Skin epidermis (tissue), 12 donors: ENCODE results near the gene CCSER1.
"Not testable (repeated sequence)": the region's sequence is repeated elsewhere in the genome, so short reads cannot be mapped to it uniquely, and the experiment has no call there.

Experiments
- H3K27ac ChIP-seq, 21 experiments: fragments of 200-600 bp; sonication (generic) in 11 of 21; one replicate each; pipeline ENCODE4 v1.5.0; 2020; ENCODE audit warnings: mild to moderate bottlenecking in 3 of 21, inconsistent platforms in 2 of 21, moderate library complexity in 2 of 21
- H3K4me3 ChIP-seq, 7 experiments: fragments of 200-600 bp; sonication (generic) in 2 of 7; one replicate each; pipeline ENCODE4 v1.5.0; 2020; ENCODE audit warnings: inconsistent platforms in 2 of 7, mild to moderate bottlenecking in 2 of 7, moderate library complexity in 1 of 7

Gene CCSER1

GRCh38 chr4:91167864-91168653 lies 1040.9 kb downstream of the CCSER1 start:
- H3K4me3 ChIP-seq, H3K27ac ChIP-seq: not testable (repeated sequence)

- no peak overlapping the region for H3K4me3 ChIP-seq
- no peak overlapping the region for H3K27ac ChIP-seq
Measured at GRCh38 chr4:91170768-91171167, 1043.6 kb downstream of the CCSER1 start.

GRCh38 chr4:91171217-91171616 lies 1044.0 kb downstream of the CCSER1 start:
- H3K4me3 ChIP-seq: no peak overlapping the region
- no peak overlapping the region for H3K27ac ChIP-seq

GRCh38 chr4:91185061-91185460 lies 1057.9 kb downstream of the CCSER1 start:
- not testable (repeated sequence) for H3K27ac ChIP-seq

GRCh38 chr4:91198951-91199350 lies 1071.8 kb downstream of the CCSER1 start:
- Histone ChIP-seq H3K27ac (no peak overlapping the region), H3K4me3 (no peak overlapping the region)

More at GRCh38 chr4:91185061-91185460, 1057.9 kb downstream of the CCSER1 start:
- not testable (repeated sequence) for H3K4me3 ChIP-seq

GRCh38 chr4:91207535-91207934 lies 1080.3 kb downstream of the CCSER1 start:
- H3K4me3 ChIP-seq: no peak overlapping the region
- H3K27ac ChIP-seq: no peak overlapping the region

- H3K4me3 ChIP-seq: no peak overlapping the region
- H3K27ac ChIP-seq: no peak overlapping the region
Measured at GRCh38 chr4:91212211-91212610, 1085.0 kb downstream of the CCSER1 start.

GRCh38 chr4:91217831-91218403 lies 1090.7 kb downstream of the CCSER1 start:
- H3K27ac ChIP-seq, H3K4me3 ChIP-seq: not testable (repeated sequence)

- Histone ChIP-seq H3K4me3 (no peak overlapping the region), H3K27ac (no peak overlapping the region)
Measured at GRCh38 chr4:91220315-91220714, 1093.1 kb downstream of the CCSER1 start.

- Histone ChIP-seq H3K4me3 (no peak overlapping the region), H3K27ac (no peak overlapping the region)
Measured at GRCh38 chr4:91222014-91222413, 1094.8 kb downstream of the CCSER1 start.

GRCh38 chr4:91226867-91227266 lies 1099.7 kb downstream of the CCSER1 start:
- H3K4me3 ChIP-seq: no peak overlapping the region
- H3K27ac ChIP-seq: no peak overlapping the region

- Histone ChIP-seq H3K4me3 (no peak overlapping the region), H3K27ac (no peak overlapping the region)
Measured at GRCh38 chr4:91228659-91229058, 1101.5 kb downstream of the CCSER1 start.

- H3K4me3 ChIP-seq: no peak overlapping the region
- no peak overlapping the region for H3K27ac ChIP-seq
Measured at GRCh38 chr4:91233164-91233563, 1106.0 kb downstream of the CCSER1 start.

GRCh38 chr4:91243132-91243531 lies 1115.9 kb downstream of the CCSER1 start:
- H3K27ac ChIP-seq: no peak overlapping the region
- no peak overlapping the region for H3K4me3 ChIP-seq

GRCh38 chr4:91256043-91256442 lies 1128.8 kb downstream of the CCSER1 start:
- Histone ChIP-seq H3K27ac (no peak overlapping the region), H3K4me3 (no peak overlapping the region)

GRCh38 chr4:91256751-91257150 lies 1129.6 kb downstream of the CCSER1 start:
- no peak overlapping the region for H3K4me3 ChIP-seq
- H3K27ac ChIP-seq: no peak overlapping the region

- Histone ChIP-seq H3K27ac (no peak overlapping the region), H3K4me3 (no peak overlapping the region)
Measured at GRCh38 chr4:91257721-91258120, 1130.5 kb downstream of the CCSER1 start.

GRCh38 chr4:91258326-91258725 lies 1131.1 kb downstream of the CCSER1 start:
- H3K27ac ChIP-seq: no peak overlapping the region
- H3K4me3 ChIP-seq: no peak overlapping the region

GRCh38 chr4:91267543-91267942 lies 1140.3 kb downstream of the CCSER1 start:
- Histone ChIP-seq H3K4me3 (no peak overlapping the region), H3K27ac (no peak overlapping the region)

GRCh38 chr4:91268481-91268880 lies 1141.3 kb downstream of the CCSER1 start:
- H3K4me3 ChIP-seq, H3K27ac ChIP-seq: not testable (repeated sequence)

GRCh38 chr4:91268913-91269312 lies 1141.7 kb downstream of the CCSER1 start:
- H3K4me3 ChIP-seq: no peak overlapping the region

GRCh38 chr4:91279899-91280298 lies 1152.7 kb downstream of the CCSER1 start:
- H3K4me3 ChIP-seq: no peak overlapping the region
- H3K27ac ChIP-seq: no peak overlapping the region

More at GRCh38 chr4:91268913-91269312, 1141.7 kb downstream of the CCSER1 start:
- H3K27ac ChIP-seq: no peak overlapping the region
